HepG2 (cell line): ENCODE results near the gene MBTPS1. TPM values are rescaled to one million over a fixed set of nuclear protein-coding genes. Genes with fewer than 3 reads are reported as not detected.

Source experiments
- CBX5 ChIP-seq: sonication (generic); formaldehyde crosslinking; IDR thresholded peaks from 2 replicates; pipeline ENCODE4 v1.4.0; 2020; ENCODE audit warnings: missing genetic modification reagents, borderline replicate concordance
- CEBPG ChIP-seq: IDR thresholded peaks from 2 replicates; pipeline ENCODE4 v1.6.1; 2016
- ETV5 ChIP-seq: IDR thresholded peaks from 2 replicates; pipeline ENCODE4 v1.6.1; 2018; ENCODE audit warnings: missing biosample characterization, missing genetic modification reagents, inconsistent platforms, borderline replicate concordance
- FOXK1 ChIP-seq: sonication (generic); formaldehyde crosslinking; IDR thresholded peaks from 2 replicates; pipeline ENCODE4 v1.4.0; 2020; ENCODE audit warnings: low read depth, missing genetic modification reagents, borderline replicate concordance
- FOXP4 ChIP-seq: sonication (generic); formaldehyde crosslinking; IDR thresholded peaks from 2 replicates; pipeline ENCODE4 v1.4.0; 2020; ENCODE audit warnings: missing genetic modification reagents
- GATA4 ChIP-seq: sonication (generic); IDR thresholded peaks from 2 replicates; pipeline ENCODE4 v1.6.1; 2016; ENCODE audit warnings: antibody characterized with exemption, low read depth, borderline replicate concordance
- HCFC1 ChIP-seq: fragments of 150-350 bp; IDR thresholded peaks from 2 replicates; pipeline ENCODE4 v1.6.1; 2014; ENCODE audit warnings: low read depth, low read length
- HDAC1 ChIP-seq: sonication (generic); formaldehyde crosslinking; IDR thresholded peaks from 2 replicates; pipeline ENCODE4 v1.5.1; 2020; ENCODE audit warnings: mild to moderate bottlenecking, missing genetic modification reagents
- HMG20B ChIP-seq: conservative IDR thresholded peaks from 2 replicates; pipeline ENCODE4 v1.6.1; 2016; ENCODE audit warnings: missing genetic modification reagents, missing compliant biosample characterization
- HNF4A ChIP-seq: sonication (generic); formaldehyde crosslinking; IDR thresholded peaks from 2 replicates; pipeline ENCODE4 v1.4.0; 2020; ENCODE audit warnings: missing genetic modification reagents
- KDM3A ChIP-seq: IDR thresholded peaks from 2 replicates; pipeline ENCODE4 v1.6.1; 2018; ENCODE audit warnings: low read depth, missing compliant biosample characterization
- KMT2A ChIP-seq: sonication (generic); formaldehyde crosslinking; IDR thresholded peaks from 2 replicates; pipeline ENCODE4 v1.4.0; 2020; ENCODE audit warnings: missing genetic modification reagents
- MEF2D ChIP-seq: sonication (generic); formaldehyde crosslinking; IDR thresholded peaks from 2 replicates; pipeline ENCODE4 v1.5.1; 2020; ENCODE audit warnings: mild to moderate bottlenecking, missing genetic modification reagents
- MXD4 ChIP-seq: IDR thresholded peaks from 2 replicates; pipeline ENCODE4 v1.6.1; 2016; ENCODE audit warnings: mild to moderate bottlenecking, missing biosample characterization, missing genetic modification reagents
- NR0B2 ChIP-seq: sonication (generic); formaldehyde crosslinking; IDR thresholded peaks from 2 replicates; pipeline ENCODE4 v1.4.0; 2020; ENCODE audit warnings: mild to moderate bottlenecking, missing genetic modification reagents
- SOX5 ChIP-seq: IDR thresholded peaks from 2 replicates; pipeline ENCODE4 v1.6.1; 2016; ENCODE audit warnings: borderline replicate concordance
- STAT5B ChIP-seq: sonication (generic); formaldehyde crosslinking; IDR thresholded peaks from 2 replicates; pipeline ENCODE4 v1.4.0; 2020; ENCODE audit warnings: missing genetic modification reagents
- TEAD3 ChIP-seq: optimal IDR thresholded peaks from 2 replicates; pipeline ENCODE3; 2016; ENCODE audit warnings: borderline replicate concordance
- USF2 ChIP-seq, 2 experiments: sonication (generic) in 1 of 2; formaldehyde crosslinking in 1 of 2; IDR thresholded peaks; 2 replicates each; pipeline versions ENCODE4 v1.5.1 to v1.6.1; 2011 to 2020; ENCODE audit warnings: borderline replicate concordance in 1 of 2, low read depth in 1 of 2, low read length in 1 of 2, mild to moderate bottlenecking in 1 of 2, missing genetic modification reagents in 1 of 2, moderate library complexity in 1 of 2
- ZKSCAN8 ChIP-seq: IDR thresholded peaks from 2 replicates; pipeline ENCODE4 v1.6.1; 2016; ENCODE audit warnings: borderline replicate concordance, missing genetic modification reagents, missing compliant biosample characterization
- ZMYM4 ChIP-seq: sonication (generic); formaldehyde crosslinking; IDR thresholded peaks from 2 replicates; pipeline ENCODE4 v1.8.1; 2023; ENCODE audit warnings: mild to moderate bottlenecking, missing genetic modification reagents
- ZNF12 ChIP-seq: sonication (generic); formaldehyde crosslinking; IDR thresholded peaks from 2 replicates; pipeline ENCODE4 v1.5.0; 2020; ENCODE audit warnings: missing genetic modification reagents
- ZNF326 ChIP-seq: sonication (generic); formaldehyde crosslinking; IDR thresholded peaks from 2 replicates; pipeline ENCODE4 v1.4.0; 2020; ENCODE audit warnings: missing genetic modification reagents, borderline replicate concordance
- ZNF333 ChIP-seq: sonication (generic); formaldehyde crosslinking; IDR thresholded peaks from 2 replicates; pipeline ENCODE4 v1.4.0; 2020; ENCODE audit warnings: mild to moderate bottlenecking, missing genetic modification reagents, borderline replicate concordance
- ZNF639 ChIP-seq: conservative IDR thresholded peaks from 2 replicates; pipeline ENCODE4 v1.6.1; 2018; ENCODE audit warnings: missing genetic modification reagents
- ZNF792 ChIP-seq: IDR thresholded peaks from 2 replicates; pipeline ENCODE4 v1.6.1; 2016
- polyA plus RNA-seq, 8 experiments: library from polyadenylated mRNA; depleted of rRNA in 3 of 8; stranded (reverse) in 7 of 8; unstranded in 1 of 8; fragments of >200 nt; fragmentation: Illumina TruSeq in 4 of 8; extraction: Trizol in 4 of 8; gene quantifications; 2 replicates each; pipeline versions ENCODE4 v1.2.1 to v1.2.3, GENCODE V29; 2011 to 2016; ENCODE audit warnings: low read depth in 4 of 8, missing spikeins in 1 of 8, mixed read lengths in 1 of 8; ENCODE audit not compliant: insufficient read depth in 1 of 8
- total RNA-seq, 5 experiments: library from RNA; depleted of rRNA; stranded (reverse); fragments of >200 nt; fragmentation: Illumina TruSeq; extraction: Trizol; gene quantifications; 2 replicates each; pipeline ENCODE4 v1.2.3, GENCODE V29; 2016; ENCODE audit warnings: low read depth in 1 of 5

The MBTPS1 gene
- total and polyA plus RNA-seq, 2 of the 13 experiments (the other 11 are each of a cell fraction or from before 2014, with no cell fraction given): 56.7 to 91.3 TPM

GRCh38 chr16:84096447-84097005 is 20.2 kb downstream of the MBTPS1 start (continued):
- TF ChIP-seq ZNF639 (CRISPR knock-in tag) (peak; percentile 57; the same call in 1 of the 2 replicates), ZNF12 (CRISPR knock-in tag) (peak; percentile 87; the same call in 1 of the 2 replicates), GATA4 (peak; percentile 36; the same call in 1 of the 2 replicates), ETV5 (CRISPR knock-in tag) (no peak; the same call in 1 of the 2 replicates), FOXK1 (CRISPR knock-in tag) (peak; percentile 75; the same call in 1 of the 2 replicates), HNF4A (peak; percentile 51; the same call in 1 of the 2 replicates), NR0B2 (no peak), ZNF326 (CRISPR knock-in tag) (no peak), CBX5 (CRISPR knock-in tag) (0 out of 2 replicates have a peak, but pooled peaks have one; percentile 33), MEF2D (CRISPR knock-in tag) (peak; percentile 56; the same call in 1 of the 2 replicates), ZNF792 (peak; percentile 83), ZKSCAN8 (CRISPR knock-in tag) (peak; percentile 42; the same call in 1 of the 2 replicates), HDAC1 (peak; percentile 87), FOXP4 (peak; percentile 83), HMG20B (CRISPR knock-in tag) (peak; percentile 95), SOX5 (CRISPR knock-in tag) (peak; percentile 98), KDM3A (CRISPR knock-in tag) (0 out of 2 replicates have a peak, but pooled peaks have one; percentile 46), STAT5B (CRISPR knock-in tag) (peak; percentile 69; the same call in 1 of the 2 replicates), HCFC1 (no peak), CEBPG (peak; percentile 20; the same call in 1 of the 2 replicates), USF2 (IDR thresholded peaks at IDR 0.05; ENCODE audit: low read depth, low read length) (no peak), USF2 (CRISPR knock-in tag; IDR thresholded peaks at IDR 0.05; ENCODE audit: borderline replicate concordance) (no peak), ZMYM4 (CRISPR knock-in tag) (peak; percentile 62), TEAD3 (peak; percentile 96), KMT2A (CRISPR knock-in tag) (peak; percentile 58; the same call in 1 of the 2 replicates), MXD4 (CRISPR knock-in tag) (peak; percentile 73), ZNF333 (no peak)
